ENCODE results near the gene CCDC15.

Gene CCDC15

DNA sequence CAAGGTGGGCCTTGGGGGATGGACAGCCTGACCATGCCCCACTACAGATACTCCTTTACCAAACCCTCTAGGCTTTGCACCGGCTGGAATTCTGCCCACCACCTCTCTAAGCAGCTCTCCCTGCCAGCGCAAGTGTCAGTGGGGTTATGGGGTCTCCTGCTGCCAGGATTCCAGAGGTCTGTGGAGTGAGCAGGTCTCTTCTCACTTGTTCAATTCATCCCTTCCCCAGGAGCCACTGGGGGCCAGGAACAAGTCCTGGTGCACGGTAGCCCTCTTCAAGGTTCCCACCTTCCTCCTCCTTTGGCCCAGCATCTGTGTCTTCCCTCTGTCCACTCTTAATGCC, 30.5 kb downstream of the CCDC15 start:
- TF ChIP-seq, protein P1, sequence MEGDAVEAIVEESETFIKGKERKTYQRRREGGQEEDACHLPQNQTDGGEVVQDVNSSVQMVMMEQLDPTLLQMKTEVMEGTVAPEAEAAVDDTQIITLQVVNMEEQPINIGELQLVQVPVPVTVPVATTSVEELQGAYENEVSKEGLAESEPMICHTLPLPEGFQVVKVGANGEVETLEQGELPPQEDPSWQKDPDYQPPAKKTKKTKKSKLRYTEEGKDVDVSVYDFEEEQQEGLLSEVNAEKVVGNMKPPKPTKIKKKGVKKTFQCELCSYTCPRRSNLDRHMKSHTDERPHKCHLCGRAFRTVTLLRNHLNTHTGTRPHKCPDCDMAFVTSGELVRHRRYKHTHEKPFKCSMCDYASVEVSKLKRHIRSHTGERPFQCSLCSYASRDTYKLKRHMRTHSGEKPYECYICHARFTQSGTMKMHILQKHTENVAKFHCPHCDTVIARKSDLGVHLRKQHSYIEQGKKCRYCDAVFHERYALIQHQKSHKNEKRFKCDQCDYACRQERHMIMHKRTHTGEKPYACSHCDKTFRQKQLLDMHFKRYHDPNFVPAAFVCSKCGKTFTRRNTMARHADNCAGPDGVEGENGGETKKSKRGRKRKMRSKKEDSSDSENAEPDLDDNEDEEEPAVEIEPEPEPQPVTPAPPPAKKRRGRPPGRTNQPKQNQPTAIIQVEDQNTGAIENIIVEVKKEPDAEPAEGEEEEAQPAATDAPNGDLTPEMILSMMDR (conservative IDR thresholded peaks at IDR 0.05; ENCODE audit: control insufficient read depth, insufficient read depth, low read depth, low read length): no peak
- DNase-seq (ENCODE audit: low read depth): no peak
- no peak overlapping the region for H3K4me3 ChIP-seq (ENCODE audit: control insufficient read depth, low read depth, low read length)

DNA sequence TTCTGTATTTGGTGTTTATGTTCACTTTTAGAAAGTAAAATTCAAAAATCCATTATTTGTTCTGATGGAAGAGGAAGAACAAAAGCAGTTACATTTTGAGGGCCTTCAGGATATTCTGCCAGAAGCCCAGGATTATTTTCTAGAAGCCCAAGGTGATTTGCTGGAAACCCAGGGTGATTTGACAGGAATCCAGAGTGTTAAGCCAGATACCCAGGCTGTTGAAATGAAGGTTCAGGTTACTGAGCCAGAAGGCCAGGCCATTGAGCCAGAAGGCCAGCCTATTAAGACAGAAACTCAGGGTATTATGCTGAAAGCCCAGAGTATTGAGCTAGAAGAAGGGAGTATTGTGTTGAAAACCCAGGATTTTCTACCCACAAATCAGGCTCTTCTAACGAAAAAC, 33.1 kb downstream of the CCDC15 start:
- TF ChIP-seq, protein P1 (conservative IDR thresholded peaks at IDR 0.05; ENCODE audit: control insufficient read depth, insufficient read depth, low read depth, low read length): no peak
- no peak for DNase-seq (ENCODE audit: low read depth)

DNA sequence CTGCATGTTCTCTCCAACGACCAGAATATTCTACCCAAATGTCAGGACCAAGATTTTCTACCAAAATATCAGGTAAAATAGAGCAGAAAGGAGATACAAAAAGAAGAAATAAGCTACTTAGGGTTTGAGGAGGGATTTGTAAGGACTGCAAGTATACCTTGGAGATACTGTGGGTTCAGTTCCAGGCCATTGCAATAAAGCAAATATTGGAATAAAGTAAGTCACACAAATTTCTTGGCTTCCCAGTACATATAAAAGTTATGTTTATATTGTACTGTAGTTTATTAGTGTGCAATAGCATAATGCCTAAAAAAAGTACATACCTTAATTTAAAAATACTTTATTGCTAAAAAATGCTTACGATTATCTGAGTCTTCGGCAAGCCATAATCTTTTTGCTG, 34.1 kb downstream of the CCDC15 start:
- DNase-seq (ENCODE audit: low read depth): no peak
- no peak overlapping the region for H3K4me3 ChIP-seq (ENCODE audit: control insufficient read depth, low read depth, low read length)
- TF ChIP-seq, protein P1 (conservative IDR thresholded peaks at IDR 0.05; ENCODE audit: control insufficient read depth, insufficient read depth, low read depth, low read length): no peak

More for the DNA sequence above, 33.1 kb downstream of the CCDC15 start:
- H3K4me3 ChIP-seq (ENCODE audit: control insufficient read depth, low read depth, low read length): no peak overlapping the region

DNA sequence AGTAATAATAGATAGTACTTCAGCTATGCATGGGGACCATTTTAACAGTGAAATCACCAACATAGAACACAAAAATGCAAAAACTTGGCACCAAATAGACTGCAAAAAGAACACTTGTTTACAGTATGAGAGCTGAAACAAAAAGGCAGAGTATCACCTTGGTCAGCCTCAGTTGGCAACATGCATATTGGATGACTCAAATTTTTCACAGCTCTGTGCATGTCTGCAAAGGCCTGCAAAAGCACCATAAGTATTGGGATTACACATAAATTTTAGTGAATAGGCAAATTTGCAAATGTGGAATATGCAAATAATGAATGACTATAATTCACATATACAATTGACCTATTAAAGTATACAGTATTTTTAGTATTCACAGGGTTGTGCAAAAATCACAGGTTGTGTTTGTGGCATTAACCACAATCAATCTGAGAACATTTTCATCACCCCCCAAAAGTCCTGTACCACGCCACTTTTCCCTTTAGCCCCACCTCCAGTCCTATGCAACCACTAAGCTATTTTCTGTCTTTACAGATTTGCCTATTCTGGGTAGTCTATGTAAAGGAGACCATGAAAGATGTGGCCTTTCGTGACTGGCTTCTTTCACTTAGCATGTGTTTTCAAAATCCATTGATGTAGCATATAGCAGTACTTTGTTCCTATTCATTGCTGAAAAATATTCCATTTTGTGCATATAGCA, 47.2 kb downstream of the CCDC15 start:
- TF ChIP-seq, protein P1 (conservative IDR thresholded peaks at IDR 0.05; ENCODE audit: control insufficient read depth, insufficient read depth, low read depth, low read length): no peak
- H3K4me3 ChIP-seq (ENCODE audit: control insufficient read depth, low read depth, low read length): no peak overlapping the region
- peak; percentile 3 for DNase-seq (ENCODE audit: low read depth)

DNA sequence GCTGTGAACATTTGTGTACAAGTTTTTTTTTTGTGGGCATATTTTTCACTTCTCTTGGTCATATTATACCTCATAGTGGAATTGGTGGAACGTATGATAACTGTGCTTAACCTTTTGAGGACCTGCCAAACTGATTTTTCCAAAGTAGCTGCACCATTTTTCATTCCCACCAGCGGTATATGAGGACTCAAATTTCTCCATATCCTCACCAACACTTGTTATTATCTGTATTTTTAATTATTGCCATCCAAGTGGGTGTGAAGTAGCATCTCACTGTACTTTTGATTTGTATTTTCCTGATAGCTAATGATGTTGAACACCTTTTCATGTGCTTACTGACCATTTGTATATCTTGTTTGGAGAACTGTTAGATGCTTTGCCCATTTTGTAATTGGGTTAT, 47.8 kb downstream of the CCDC15 start:
- DNase-seq (ENCODE audit: low read depth): no peak
- no peak overlapping the region for H3K4me3 ChIP-seq (ENCODE audit: control insufficient read depth, low read depth, low read length)

DNA sequence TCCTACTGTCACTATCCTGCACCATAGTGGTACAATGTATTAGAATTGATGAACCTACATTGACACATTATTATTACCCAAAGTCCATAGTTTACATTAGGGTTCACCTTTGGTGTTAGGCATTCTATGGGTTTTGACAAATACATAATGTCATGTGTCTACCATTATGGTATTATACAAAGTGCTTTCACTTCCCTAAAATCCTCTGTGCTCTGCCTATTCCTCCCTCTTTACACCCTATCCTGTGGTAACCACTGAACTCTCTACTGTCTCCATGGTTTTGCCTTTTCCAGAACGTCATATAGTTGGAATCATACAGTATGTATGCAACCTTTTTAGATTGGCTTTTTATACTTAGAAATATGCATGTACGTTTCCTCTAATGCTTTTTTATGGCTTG, 51.5 kb downstream of the CCDC15 start:
- no peak overlapping the region for H3K4me3 ChIP-seq (ENCODE audit: control insufficient read depth, low read depth, low read length)
- DNase-seq (ENCODE audit: low read depth): no peak

More for the DNA sequence above, 47.8 kb downstream of the CCDC15 start:
- TF ChIP-seq, protein P1 (conservative IDR thresholded peaks at IDR 0.05; ENCODE audit: control insufficient read depth, insufficient read depth, low read depth, low read length): no peak

More for the DNA sequence above, 51.5 kb downstream of the CCDC15 start:
- TF ChIP-seq, protein P1 (conservative IDR thresholded peaks at IDR 0.05; ENCODE audit: control insufficient read depth, insufficient read depth, low read depth, low read length): no peak
